Epithelial cell of esophagus (primary cell): ENCODE results near the gene LLPH.
"Not testable (repeated sequence)": the region's sequence is repeated elsewhere in the genome, so short reads cannot be mapped to it uniquely, and the experiment has no call there.

ENCODE experiments used
- DNase-seq: peaks from one replicate; pipeline ENCODE4 v3.0.0; 2010; ENCODE audit warnings: low read depth
- H3K4me3 ChIP-seq: 2 replicates; pipeline ENCODE4 v1.5.1; 2011; ENCODE audit warnings: mild to moderate bottlenecking, low read length, control low read depth
- TF ChIP-seq, protein P1 (sequence below): IDR thresholded peaks from 2 replicates; pipeline ENCODE4 v1.5.1; 2011; ENCODE audit warnings: low read depth, mild to moderate bottlenecking, low read length, control low read depth, inconsistent platforms; ENCODE audit not compliant: insufficient read depth; ENCODE audit errors: missing control alignments

The LLPH gene

GRCh38 chr12:66130267-66131066, at the start of gene LLPH:
Gene LLPH, minus strand, starts transcription at chr12:66130750. Its CDS starts 1,644 bp downstream, at chr12:66129106.
- peak; percentile 95 for DNase-seq
- TF ChIP-seq, protein P1, sequence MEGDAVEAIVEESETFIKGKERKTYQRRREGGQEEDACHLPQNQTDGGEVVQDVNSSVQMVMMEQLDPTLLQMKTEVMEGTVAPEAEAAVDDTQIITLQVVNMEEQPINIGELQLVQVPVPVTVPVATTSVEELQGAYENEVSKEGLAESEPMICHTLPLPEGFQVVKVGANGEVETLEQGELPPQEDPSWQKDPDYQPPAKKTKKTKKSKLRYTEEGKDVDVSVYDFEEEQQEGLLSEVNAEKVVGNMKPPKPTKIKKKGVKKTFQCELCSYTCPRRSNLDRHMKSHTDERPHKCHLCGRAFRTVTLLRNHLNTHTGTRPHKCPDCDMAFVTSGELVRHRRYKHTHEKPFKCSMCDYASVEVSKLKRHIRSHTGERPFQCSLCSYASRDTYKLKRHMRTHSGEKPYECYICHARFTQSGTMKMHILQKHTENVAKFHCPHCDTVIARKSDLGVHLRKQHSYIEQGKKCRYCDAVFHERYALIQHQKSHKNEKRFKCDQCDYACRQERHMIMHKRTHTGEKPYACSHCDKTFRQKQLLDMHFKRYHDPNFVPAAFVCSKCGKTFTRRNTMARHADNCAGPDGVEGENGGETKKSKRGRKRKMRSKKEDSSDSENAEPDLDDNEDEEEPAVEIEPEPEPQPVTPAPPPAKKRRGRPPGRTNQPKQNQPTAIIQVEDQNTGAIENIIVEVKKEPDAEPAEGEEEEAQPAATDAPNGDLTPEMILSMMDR = no peak
- H3K4me3 ChIP-seq = peak within 1 kb of the TSS; percentile 93

GRCh38 chr12:66176105-66176900, 45.8 kb upstream of the LLPH start:
- DNase-seq = peak; percentile 41
- TF ChIP-seq, protein P1 = no peak
- no peak overlapping the region for H3K4me3 ChIP-seq

DNA sequence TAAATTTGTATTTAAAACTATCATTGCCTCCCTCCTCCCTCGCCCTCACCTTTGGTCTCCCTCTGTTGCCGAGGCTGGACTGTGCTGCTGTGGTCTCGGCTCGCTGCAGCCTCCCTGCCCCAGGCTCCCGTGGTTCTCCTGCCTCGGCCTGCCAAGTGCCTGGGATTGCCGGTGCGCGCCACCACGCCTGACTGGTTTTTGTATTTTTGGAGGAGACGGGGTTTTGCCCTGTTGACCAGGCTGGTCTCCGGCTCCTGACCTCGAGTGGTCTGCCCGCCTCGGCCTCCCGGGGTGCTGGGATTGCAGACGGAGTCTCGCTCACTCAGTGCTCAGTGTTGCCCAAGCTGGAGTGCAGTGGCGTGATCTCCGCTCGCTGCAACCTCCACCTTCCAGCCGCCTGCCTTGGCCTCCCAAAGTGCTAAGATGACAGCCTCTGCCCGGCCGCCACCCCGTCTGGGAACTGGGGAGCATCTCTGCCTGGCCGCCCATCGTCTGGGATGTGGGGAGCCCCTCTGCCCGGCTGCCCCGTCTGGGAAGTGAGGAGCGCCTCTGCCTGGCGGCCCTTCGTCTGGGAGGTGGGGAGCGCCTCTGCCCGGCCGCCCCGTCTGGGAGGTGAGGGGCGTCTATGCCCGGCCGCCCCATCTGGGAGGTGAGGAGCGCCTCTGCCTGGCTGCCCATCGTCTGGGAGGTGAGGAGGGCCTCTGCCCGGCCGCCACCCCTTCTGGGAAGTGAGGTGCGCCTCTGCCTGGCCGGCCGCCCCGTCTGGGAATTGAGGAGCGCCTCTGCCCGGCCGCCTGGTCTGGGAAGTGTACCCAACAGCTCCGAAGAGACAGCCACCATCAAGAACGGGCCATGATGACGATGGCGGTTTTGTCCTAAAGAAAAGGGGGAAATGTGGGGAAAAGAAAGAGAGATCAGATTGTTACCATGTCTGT, 44.1 kb upstream of the LLPH start:
- not testable (repeated sequence) for DNase-seq

DNA sequence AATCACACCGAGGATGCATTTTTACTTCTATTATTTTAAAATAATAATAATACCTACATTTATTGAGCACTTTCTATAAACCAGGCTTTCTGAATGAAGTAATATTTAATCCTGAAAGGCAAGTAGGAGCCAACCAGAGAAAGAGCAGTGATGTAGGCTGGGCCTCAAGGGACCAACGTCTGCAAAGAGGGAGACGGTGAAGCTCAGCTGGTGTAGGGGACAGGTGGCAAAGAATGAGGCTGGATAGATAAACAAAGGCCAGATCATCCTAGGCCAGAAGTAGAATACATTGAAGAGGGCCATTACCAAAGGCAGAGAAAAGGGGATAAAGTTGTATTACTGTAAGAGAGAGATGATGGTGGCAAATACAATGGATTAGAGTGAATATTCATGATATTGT, 40.1 kb upstream of the LLPH start:
- TF ChIP-seq, protein P1 = no peak
- H3K4me3 ChIP-seq = no peak overlapping the region
- no peak for DNase-seq

More for the DNA sequence above, 44.1 kb upstream of the LLPH start:
- H3K4me3 ChIP-seq = not testable (repeated sequence)

- TF ChIP-seq, protein P1 = peak; percentile 46
- H3K4me3 ChIP-seq = peak within 1 kb of the TSS; percentile 86
- peak; percentile 87 for DNase-seq
Measured at GRCh38 chr12:66169221-66170170, 38.9 kb upstream of the LLPH start, which contains the start of gene TMBIM4. Gene TMBIM4, minus strand, starts transcription at chr12:66169996. Its CDS starts 45 bp downstream, at chr12:66169951.

GRCh38 chr12:66168410-66168809, 37.9 kb upstream of the LLPH start:
- peak overlapping the region; percentile 86 for H3K4me3 ChIP-seq
- TF ChIP-seq, protein P1 = no peak
- no peak for DNase-seq
